AG10803 (cell line): Measurements from ENCODE around the gene ISLR2.

Experiments
- DNase-seq: peaks from one replicate; pipeline ENCODE4 v3.0.0; 2010; ENCODE audit warnings: low read depth
- H3K4me3 ChIP-seq: 2 replicates; pipeline ENCODE4 v1.5.1; 2011; ENCODE audit warnings: mild to moderate bottlenecking, low read length, control low read depth
- TF ChIP-seq, protein P1 (sequence below): conservative IDR thresholded peaks from 2 replicates; pipeline ENCODE4 v1.5.1; 2011; ENCODE audit warnings: mild to moderate bottlenecking, low read length, control low read depth, inconsistent platforms

ISLR2 gene

GRCh38 chr15:74172701-74173379, 42.5 kb downstream of the ISLR2 start:
- TF ChIP-seq, protein P1, sequence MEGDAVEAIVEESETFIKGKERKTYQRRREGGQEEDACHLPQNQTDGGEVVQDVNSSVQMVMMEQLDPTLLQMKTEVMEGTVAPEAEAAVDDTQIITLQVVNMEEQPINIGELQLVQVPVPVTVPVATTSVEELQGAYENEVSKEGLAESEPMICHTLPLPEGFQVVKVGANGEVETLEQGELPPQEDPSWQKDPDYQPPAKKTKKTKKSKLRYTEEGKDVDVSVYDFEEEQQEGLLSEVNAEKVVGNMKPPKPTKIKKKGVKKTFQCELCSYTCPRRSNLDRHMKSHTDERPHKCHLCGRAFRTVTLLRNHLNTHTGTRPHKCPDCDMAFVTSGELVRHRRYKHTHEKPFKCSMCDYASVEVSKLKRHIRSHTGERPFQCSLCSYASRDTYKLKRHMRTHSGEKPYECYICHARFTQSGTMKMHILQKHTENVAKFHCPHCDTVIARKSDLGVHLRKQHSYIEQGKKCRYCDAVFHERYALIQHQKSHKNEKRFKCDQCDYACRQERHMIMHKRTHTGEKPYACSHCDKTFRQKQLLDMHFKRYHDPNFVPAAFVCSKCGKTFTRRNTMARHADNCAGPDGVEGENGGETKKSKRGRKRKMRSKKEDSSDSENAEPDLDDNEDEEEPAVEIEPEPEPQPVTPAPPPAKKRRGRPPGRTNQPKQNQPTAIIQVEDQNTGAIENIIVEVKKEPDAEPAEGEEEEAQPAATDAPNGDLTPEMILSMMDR, result 0 out of 2 replicates have a peak, but pooled peaks have one; percentile 15
- peak; percentile 84 for DNase-seq
- H3K4me3 ChIP-seq, result peak overlapping the region; percentile 25

DNA sequence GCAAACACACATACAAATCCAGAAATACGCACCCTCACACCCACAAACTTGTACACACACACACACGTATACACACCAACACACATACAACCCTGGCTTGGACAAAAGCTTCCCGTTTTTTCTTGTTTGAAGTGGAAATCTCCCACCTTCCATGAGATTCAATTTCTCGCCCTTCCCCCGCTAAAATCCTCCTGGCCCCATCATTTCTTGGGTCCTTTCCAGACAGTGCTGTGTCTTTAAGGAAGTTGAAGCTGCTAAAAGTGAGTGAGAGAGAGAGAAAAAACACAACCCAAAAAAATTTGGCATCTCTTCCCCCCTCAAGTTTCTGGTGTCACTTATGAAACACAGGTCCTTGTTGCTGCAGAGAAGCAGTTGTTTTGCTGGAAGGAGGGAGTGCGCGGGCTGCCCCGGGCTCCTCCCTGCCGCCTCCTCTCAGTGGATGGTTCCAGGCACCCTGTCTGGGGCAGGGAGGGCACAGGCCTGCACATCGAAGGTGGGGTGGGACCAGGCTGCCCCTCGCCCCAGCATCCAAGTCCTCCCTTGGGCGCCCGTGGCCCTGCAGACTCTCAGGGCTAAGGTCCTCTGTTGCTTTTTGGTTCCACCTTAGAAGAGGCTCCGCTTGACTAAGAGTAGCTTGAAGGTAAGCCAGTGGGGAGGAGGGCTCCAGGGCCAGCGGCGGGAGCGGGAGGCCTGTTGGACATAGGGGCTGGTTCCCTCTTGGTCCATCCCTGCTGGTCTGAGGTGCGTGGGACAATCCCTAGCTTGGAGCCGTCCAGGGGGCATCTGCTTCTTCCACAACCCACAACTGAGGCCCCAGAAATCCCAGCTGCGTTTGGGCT, 43.2 kb downstream of the ISLR2 start, which contains the start of gene ISLR:
Gene ISLR, plus strand, starts transcription at position 331 of the 839 bp plus-strand sequence. CDS start 1,149 bp downstream, outside the sequence.
- DNase-seq, result peak; percentile 93
- TF ChIP-seq, protein P1, result no peak
- peak within 1 kb of the TSS; percentile 73 for H3K4me3 ChIP-seq

GRCh38 chr15:74174219-74174957, 44.0 kb downstream of the ISLR2 start:
- TF ChIP-seq, protein P1, result no peak
- H3K4me3 ChIP-seq, result peak overlapping the region; percentile 73
- DNase-seq, result peak; percentile 67

- H3K4me3 ChIP-seq, result peak overlapping the region; percentile 73
- TF ChIP-seq, protein P1, result no peak
- DNase-seq, result no peak
These were observed 44.5 kb downstream of the ISLR2 start for GRCh38 chr15:74174958-74175253.

GRCh38 chr15:74175271-74176191, 45.1 kb downstream of the ISLR2 start:
- DNase-seq, result no peak
- H3K4me3 ChIP-seq, result peak overlapping the region; percentile 73
- TF ChIP-seq, protein P1, result no peak
